B cell (primary cell): Measurements from ENCODE around the gene HS6ST3.

Experiments used
- EZH2 ChIP-seq: IDR thresholded peaks from 2 replicates; pipeline ENCODE4 v1.6.1; 2012; ENCODE audit warnings: borderline replicate concordance, low read depth, mild to moderate bottlenecking, moderate library complexity, low read length; ENCODE audit not compliant: insufficient read depth, poor library complexity, severe bottlenecking
- TF ChIP-seq, protein P1 (sequence below): fragments of 200-600 bp; IDR thresholded peaks from one replicate; pipeline ENCODE4 v1.8.0; 2022; ENCODE audit warnings: antibody characterized with exemption, mild to moderate bottlenecking

DNA sequence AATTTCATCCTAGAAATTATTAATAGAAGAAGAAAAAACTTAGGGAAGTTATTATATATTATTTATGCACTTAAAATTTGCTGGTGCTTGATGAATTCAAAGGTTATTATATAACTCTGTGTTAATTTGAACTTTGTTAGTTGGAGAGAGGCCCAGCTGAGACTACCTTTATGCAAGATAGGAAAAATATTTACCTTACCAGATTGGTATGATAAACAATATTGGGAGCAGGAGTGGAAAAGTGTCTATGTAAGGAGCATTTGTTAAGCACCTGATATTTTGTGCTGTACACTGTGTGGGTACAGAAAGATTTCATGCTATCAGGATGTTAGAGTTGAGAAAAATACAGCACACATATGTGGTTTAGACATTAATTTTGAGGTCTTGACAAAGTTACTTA is 547.1 kb downstream of the HS6ST3 start:
- TF ChIP-seq, protein P1, sequence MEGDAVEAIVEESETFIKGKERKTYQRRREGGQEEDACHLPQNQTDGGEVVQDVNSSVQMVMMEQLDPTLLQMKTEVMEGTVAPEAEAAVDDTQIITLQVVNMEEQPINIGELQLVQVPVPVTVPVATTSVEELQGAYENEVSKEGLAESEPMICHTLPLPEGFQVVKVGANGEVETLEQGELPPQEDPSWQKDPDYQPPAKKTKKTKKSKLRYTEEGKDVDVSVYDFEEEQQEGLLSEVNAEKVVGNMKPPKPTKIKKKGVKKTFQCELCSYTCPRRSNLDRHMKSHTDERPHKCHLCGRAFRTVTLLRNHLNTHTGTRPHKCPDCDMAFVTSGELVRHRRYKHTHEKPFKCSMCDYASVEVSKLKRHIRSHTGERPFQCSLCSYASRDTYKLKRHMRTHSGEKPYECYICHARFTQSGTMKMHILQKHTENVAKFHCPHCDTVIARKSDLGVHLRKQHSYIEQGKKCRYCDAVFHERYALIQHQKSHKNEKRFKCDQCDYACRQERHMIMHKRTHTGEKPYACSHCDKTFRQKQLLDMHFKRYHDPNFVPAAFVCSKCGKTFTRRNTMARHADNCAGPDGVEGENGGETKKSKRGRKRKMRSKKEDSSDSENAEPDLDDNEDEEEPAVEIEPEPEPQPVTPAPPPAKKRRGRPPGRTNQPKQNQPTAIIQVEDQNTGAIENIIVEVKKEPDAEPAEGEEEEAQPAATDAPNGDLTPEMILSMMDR, result no peak
- TF ChIP-seq EZH2, result no peak
